Stimulated activated CD8-positive, alpha-beta memory T cell treated with anti-CD3 and anti-CD28 coated beads, Interleukin-12 subunit alpha, Interleukin-12 subunit beta, amount 100 ng/mL, for 24 hours (primary cell): Measurements from ENCODE around the gene RPA3.

Source experiments
- DNase-seq: peaks from one replicate; pipeline ENCODE4 v3.0.0-alpha.2; 2020; ENCODE audit errors: extremely low read depth

Gene RPA3

GRCh38 chr7:7653593-7654187, 64.7 kb downstream of the RPA3 start:
- DNase-seq = no peak

- DNase-seq = no peak
These were observed 65.4 kb downstream of the RPA3 start for GRCh38 chr7:7652798-7653540.

GRCh38 chr7:7651479-7651878, 66.9 kb downstream of the RPA3 start:
- no peak for DNase-seq

- no peak for DNase-seq
These were observed 67.7 kb downstream of the RPA3 start for GRCh38 chr7:7650682-7651206.

GRCh38 chr7:7647495-7648036, 70.8 kb downstream of the RPA3 start:
- no peak for DNase-seq

- DNase-seq = no peak
These were observed 76.3 kb downstream of the RPA3 start for GRCh38 chr7:7642081-7642480.

GRCh38 chr7:7641129-7641663, 77.2 kb downstream of the RPA3 start:
- DNase-seq = no peak

- DNase-seq = peak; percentile 96
These were observed 77.9 kb downstream of the RPA3 start, which contains the start of gene UMAD1 for GRCh38 chr7:7640221-7641128. UMAD1 (plus strand) TSS chr7:7640752; CDS start chr7:7673372, 32,620 bp downstream.

- no peak for DNase-seq
These were observed 78.6 kb downstream of the RPA3 start for GRCh38 chr7:7639847-7640220.

GRCh38 chr7:7639421-7639820, 79.0 kb downstream of the RPA3 start:
- no peak for DNase-seq

- DNase-seq = no peak
These were observed 87.6 kb downstream of the RPA3 start for GRCh38 chr7:7630626-7631329.

- DNase-seq = no peak
These were observed 89.9 kb downstream of the RPA3 start for GRCh38 chr7:7628476-7628875.

- DNase-seq = no peak
These were observed 97.7 kb downstream of the RPA3 start for GRCh38 chr7:7620644-7621210.

GRCh38 chr7:7620236-7620635, 98.2 kb downstream of the RPA3 start:
- DNase-seq = no peak

GRCh38 chr7:7618410-7618809, 100.0 kb downstream of the RPA3 start:
- DNase-seq = no peak

GRCh38 chr7:7617550-7617949, 100.9 kb downstream of the RPA3 start:
- no peak for DNase-seq

- no peak for DNase-seq
These were observed 104.2 kb downstream of the RPA3 start for GRCh38 chr7:7614018-7614741.

- DNase-seq = no peak
These were observed 105.2 kb downstream of the RPA3 start for GRCh38 chr7:7613210-7613609.

- no peak for DNase-seq
These were observed 105.9 kb downstream of the RPA3 start for GRCh38 chr7:7612519-7612918.

- DNase-seq = no peak
These were observed 109.1 kb downstream of the RPA3 start for GRCh38 chr7:7609330-7609729.
